Activated T-cell treated with anti-CD3 and anti-CD28 coated beads, Interleukin-2, amount 50 U/mL, for 1 hour (primary cell): ENCODE data around the gene CRHR2.
"Not testable (repeated sequence)": the region's sequence is repeated elsewhere in the genome, so short reads cannot be mapped to it uniquely, and the experiment has no call there.

Experiments
- DNase-seq: peaks from one replicate; pipeline ENCODE4 v3.0.0-alpha.2; 2020

Gene CRHR2

DNA sequence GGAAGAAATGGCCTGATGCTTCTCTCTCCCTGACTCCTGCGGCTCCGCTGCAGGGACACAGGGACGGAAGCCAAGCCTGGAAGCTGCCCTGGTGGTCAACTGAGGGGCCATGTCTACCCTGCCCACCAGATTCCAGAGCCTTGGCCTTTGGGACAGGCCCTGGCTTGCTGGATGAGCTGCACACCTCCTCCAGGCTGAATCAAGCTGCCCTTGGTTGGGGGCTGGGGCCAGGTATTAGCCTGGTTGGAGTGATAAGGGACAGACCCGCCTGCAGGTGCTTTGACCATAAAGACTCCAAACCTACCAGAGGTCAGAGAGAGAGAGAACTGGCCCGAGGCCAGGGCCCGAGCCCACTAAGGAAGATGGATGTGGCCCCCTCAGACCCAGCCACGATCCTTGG is 30.1 kb downstream of the CRHR2 start:
- no peak for DNase-seq

DNA sequence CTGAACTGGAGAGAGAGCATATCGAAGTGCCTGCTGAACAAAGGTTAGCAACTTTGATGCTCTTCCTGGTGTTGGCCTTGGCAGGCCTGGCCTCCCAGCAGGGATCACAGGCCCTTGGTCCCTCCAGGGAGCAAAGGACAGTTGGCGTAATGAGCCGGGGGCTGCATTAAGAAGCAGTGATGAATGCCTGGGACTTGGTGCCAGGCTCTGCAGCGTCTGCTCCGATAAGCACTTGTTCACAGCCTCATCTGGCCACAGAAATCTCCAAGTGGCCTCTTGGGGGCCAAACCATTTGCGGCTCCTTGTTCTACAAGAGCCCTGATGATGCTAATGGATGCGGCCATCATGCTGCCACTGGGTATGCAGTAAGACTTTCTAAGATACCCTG is 31.8 kb downstream of the CRHR2 start:
- DNase-seq: no peak

DNA sequence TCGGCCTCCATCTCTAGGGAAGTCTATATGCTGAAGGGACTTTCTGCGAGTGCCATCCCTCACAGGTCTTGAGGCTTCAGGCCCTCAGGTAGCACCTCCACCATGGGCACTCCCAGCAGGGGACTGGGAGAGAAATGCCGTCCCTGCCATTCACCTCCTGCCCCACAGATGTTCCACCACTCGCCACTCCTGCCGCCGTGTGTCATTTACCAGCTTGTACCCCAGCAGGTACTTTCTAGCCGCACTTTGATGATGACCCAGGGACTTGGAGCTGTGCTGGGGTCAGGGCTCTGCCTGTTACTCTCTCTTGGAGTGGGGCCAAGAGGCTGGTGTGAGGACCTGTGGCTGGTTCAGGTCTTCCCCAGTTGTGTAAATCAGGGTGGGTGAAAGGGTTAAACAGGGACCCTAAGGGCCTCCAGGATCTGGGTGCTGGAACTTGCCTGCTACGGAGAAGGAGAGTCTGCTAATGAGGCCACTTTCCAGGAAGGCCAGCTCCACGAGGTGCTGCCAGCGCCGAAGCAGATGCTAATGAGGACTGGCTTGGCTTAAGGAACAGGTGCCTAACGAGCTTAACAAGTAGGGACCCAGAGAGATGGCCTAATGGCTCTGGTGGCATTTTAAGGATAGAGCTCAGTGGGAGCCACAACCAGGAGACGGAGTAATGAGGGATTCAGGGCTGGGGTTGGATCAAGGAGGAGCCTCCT is 32.4 kb downstream of the CRHR2 start:
- DNase-seq: no peak

DNA sequence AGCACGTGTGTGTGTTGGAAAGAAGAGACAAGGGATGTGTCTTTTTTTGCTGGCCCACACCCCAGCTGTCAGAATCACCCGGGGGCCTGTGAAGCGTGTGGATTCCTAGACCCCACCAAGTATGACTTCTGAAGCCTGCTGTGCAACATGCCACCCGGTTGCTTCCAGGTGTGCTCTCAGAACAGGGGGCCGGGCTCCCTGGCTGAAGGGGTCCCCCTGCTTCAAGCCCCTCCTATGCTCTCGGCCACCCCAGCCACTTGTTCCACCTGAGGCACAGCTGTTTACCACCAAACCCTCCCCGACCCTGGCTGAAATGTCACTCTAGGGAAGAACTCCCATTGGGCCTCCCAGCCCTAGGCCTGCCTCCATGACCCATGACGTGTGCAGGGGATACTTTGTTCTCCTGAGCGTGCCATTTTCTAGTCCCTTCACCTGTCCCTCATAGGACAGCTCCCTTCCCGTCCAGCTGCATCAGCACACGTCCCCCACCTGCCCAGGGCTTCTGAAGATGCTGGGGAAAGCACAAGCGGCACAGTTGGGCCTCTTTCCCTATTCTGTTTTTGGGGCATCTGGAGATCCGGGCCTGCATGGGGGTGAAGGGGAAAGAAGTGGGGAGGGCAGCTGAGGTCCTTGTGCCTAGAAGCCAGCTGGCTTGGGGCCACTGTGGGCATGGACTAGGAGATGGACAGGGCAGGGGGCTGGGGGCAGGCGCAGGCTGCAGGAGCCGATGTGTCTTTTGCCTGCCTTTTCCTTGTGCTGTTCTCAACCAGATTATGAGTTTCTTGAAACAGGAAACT is 33.3 kb downstream of the CRHR2 start:
- DNase-seq: no peak

DNA sequence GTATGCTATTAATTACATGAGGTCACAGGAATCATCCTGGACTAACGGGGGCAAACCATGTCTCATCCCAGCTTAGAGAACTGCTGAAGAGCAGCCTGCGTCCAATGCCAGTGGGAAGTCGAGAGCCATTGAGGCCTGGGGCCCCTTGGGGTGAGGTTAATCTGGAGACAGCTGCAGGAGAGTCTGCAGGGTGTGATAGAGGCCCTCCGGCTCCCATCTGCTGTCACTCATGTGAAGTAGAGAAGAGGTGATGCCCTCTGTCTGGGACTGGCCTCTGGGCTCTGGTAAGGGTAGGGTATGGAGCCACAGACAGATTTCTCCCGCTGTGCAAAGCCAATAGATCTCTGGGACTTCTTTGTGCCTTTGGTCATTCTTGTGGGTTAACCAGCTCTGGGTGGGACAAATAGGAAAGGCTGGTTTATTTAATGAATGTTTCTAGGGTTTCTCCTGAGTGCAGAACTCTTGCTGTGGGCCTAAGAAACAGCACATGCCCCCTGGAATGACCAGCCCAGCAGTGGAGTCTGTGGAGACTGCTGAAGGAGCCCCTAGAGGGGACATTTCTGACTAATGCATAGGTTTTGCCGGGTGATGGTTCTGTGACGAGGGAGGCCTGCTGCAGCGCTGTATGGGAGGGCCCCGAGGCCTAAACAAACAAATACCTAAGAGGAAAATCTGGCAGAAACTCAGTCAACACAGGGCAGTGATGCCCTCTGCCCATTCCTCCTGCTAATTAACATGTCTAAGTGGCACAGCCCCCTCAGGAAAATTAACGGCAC is 34.5 kb downstream of the CRHR2 start:
- no peak for DNase-seq

DNA sequence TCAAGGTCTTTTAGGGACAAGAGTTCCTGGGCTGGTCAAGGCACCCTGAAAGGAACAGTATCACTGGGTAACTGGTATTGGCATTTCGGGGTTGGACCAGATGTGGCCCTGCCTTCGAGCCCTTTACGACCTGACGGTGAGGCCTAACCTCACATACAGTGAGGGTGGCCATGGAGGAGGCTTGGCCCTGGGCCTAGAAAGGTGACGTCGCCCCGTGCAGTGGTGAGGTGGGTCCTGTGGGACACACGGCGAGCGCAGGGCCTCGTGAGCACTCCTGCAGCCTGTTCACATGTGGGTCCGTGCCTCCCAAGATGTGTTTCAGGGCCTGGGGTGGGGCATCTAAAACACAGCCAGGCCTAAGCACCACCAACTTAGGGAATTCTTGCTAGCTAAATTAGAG is 36.1 kb downstream of the CRHR2 start:
- no peak for DNase-seq

DNA sequence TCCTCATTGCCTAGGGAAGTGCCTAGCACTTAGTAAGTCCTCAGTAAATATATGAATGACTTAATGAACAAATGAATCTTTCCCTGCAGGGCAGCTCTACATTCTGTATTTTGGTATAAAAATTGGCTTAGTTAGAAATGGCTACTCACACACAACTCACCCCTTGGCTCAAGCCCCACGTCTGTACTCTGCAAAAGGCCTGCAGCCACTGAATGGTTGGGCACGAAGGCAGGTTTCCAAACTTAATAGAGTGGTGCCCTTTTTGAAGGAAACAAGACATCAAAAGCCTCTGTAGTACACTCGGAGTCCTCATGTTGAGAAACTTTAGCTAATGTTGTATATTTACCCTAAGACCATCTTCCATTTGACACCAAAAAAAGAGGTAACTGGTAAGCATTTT is 36.6 kb downstream of the CRHR2 start:
- DNase-seq: no peak

DNA sequence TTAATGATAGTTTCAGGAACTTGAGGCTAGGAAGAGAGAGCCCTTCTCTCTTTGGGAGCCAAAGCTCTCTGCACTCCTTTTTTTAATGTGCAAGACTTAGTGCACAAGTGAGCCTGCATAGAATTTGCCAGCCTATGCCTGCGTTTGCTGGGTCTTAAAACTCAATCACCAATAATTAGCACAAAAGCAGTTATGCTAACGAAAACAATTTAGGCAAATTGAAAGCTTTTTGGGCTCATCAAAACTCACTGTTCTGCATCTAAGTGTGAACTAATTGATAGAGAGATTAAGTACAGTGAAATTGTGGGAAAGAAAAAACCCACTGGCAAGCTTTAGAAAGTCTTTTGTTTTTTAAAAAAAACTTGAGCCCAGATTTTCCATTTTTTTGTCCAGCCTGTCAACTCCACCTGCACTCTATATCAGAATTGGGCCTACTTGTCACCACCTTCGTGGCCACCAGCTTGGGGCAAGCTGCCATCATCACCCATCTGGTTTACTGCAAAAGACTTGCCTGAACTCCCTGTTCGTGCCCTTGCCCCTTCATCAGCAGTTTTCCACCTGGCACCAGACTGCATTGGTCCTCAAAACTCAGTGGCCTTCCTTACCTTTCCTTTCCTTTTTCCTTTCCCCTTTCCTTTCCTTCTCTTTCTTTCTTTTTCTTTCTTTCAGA is 37.8 kb downstream of the CRHR2 start:
- DNase-seq: no peak

DNA sequence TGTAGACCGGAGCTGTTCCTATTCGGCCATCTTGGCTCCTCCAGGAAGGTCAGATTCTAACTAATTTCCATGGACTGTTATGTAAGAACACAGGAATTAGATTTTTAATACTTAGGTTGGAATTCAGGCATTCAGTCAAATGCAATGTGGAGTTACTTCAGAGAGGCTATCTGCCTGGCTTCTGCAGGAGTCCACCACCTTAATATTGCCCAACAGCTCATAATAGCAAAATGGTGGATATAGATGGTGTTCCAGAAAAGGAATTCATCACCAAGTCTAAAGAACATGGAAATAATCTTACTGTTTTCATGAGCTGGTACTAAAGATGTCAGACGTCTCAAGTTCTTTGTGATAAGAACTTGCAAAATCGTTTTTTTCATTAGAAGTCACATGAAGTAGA is 39.5 kb downstream of the CRHR2 start:
- no peak for DNase-seq

DNA sequence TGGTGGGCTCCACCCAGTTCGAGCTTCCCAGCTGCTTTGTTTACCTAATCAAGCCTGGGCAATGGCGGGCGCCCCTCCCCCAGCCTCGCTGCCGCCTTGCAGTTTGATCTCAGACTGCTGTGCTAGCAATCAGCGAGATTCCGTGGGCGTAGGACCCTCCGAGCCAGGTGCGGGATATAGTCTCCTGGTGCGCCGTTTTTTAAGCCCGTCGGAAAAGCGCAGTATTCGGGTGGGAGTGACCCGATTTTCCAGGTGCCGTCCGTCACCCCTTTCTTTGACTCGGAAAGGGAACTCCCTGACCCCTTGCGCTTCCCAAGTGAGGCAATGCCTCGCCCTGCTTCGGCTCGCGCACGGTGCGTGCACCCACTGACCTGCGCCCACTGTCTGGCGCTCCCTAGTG is 39.9 kb downstream of the CRHR2 start:
- not testable (repeated sequence) for DNase-seq

DNA sequence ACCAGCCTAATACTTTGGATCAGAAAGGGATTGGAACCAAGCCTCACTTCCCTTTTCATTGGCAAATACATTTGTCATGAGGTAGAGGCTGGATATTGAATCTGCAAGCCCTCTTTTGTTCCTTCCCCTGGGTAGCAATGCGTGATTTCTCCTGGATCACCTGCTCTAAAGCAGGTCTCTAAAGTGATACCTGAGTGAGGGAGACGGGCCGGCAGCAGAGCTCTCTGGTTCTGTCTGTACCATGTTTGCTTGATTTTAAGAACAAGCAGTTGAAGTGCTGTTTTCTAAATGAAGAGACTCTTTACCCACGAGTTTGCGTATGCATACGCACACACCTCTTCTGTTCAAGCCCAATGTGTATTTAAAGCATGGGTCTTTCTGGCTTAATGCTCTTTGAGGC is 46.5 kb downstream of the CRHR2 start:
- no peak for DNase-seq

DNA sequence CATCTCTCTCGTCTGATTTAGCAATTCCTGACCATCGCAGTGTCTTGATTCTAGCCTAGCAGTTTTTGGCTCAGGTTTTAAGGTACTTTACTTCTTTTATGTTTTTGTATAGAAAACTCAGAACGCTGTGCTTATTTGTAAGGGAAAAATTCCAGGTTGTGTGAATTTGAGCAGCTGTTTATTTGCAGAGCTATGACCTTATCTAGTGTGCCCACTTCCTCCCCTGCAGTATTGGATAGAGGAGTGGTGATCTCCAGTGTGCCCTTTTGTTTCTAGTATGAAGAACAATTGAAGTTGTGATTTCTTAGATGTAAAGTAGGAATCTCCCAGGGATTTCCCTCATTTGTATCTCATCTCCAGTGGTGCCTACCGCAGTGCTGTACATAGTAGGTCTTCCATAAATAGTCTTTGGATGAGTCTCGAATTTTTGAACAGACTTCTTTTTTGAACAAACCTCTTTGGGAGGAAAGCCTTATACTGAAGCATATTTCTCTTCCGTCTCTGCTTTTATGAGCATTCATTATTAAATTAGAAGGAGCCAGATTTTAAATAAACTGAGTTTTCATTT is 47.5 kb downstream of the CRHR2 start:
- DNase-seq: no peak

DNA sequence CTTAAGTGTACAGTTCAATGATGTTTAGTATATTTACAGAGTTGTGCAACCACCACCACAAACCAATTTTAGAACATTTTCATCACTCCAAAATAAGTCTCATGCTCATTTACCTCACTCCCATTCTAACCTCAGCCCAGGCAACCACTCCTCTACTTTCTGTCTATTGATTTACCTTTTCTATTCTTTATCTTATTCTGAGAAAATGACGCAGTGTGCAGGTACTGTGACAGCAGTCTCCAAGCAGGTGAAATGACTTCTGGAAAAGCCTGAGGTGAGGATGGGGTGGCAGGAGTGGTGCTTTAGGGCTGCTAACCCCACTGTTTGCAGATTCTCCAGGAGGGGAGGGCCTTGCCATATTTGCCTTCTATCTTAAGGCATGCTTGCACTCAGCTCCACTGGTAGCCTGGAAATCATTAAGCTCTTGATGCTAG is 48.0 kb downstream of the CRHR2 start:
- DNase-seq: no peak

DNA sequence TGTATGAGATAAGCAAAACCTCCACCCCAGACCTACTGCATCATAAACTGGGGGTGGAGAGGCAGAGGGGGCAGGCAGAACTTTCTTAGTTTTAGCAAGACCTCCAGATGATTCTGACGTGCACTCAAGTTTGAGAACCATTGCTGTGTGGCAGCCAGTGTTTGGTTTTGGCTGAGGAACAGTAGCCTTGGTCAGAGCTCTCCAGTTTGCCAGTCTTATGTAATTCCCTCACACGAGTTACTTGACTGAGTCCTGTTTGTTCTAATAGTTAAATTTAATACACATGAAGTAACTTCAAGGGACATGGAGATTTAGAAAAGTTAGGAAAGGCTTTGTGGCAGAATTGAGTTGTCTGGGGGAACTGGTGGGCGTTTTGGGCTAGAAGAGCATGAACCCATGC is 49.0 kb downstream of the CRHR2 start:
- DNase-seq: no peak

DNA sequence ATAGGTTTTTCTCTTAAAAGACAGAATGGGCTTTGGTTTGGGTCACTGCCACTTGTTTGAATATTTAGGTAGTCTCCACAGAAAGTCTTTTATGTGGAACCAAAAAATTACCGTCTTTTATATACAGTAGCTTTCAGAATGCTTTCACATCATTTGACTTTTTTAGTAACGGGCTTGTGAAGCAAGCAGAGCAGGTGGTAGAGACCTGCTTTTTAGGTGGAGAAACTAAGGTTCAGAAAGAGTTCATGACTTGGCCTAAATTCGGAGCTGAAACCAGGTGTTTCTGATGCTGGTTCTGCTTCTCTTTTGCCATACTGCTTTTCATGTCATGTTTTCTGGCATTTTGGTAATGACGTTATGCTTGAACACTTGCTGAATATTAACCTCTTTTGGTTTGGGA is 51.3 kb downstream of the CRHR2 start:
- DNase-seq: no peak

DNA sequence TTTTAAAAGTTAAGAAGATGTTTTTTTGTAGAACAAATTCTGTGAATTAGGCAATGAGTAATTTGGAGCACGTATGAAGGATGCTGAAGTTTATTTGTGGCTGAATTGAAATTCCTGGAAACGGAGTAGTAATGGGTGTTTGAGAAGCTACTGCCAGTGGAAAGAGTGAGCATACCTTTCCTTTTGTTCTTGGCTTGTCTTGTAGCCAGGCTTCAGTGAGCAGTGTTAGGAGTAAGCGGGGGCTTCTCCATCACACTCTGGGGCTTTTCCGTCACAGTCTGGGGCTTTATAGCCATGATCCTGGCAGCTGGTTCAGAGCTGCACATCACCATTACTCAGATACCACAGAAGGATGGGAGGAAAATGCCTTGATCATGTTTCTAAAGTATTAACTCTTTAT is 55.2 kb downstream of the CRHR2 start:
- DNase-seq: no peak

DNA sequence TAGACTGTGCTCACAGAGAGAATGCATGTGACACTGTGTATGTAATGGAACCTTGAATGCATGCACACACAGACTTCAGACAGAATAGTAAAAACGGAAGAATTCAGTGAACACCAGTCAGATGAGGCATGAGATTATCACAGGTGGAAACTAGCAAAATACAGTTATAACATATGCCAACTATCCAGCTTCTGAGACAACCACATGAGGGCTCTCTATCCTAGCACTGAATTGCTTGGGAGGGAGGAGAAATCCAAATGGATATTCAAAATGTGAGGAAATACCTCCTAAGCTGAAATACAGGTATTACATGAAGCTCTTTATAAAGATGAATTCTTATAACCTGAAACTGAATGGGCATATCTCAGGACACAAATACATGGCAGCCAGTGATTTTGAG is 57.0 kb downstream of the CRHR2 start:
- DNase-seq: no peak

DNA sequence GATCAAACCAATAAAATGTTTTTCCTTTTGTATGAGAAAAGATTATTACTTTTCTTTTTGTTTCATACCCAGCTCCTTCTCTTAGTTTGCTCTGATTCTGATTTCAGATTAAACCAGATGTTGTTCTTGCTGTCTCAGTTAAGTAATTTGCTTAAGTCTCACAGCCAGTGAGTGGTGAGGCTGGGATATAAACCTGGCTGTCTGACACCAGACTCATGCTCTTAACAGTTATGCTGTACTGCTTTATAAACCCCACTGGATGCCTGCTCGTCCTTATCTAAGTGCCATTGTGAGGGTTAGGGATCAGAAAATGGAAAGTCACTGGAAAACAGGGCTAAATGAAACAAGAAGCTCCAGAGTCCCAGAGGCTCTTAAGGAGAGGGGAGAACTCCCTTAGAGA is 63.3 kb downstream of the CRHR2 start:
- no peak for DNase-seq

DNA sequence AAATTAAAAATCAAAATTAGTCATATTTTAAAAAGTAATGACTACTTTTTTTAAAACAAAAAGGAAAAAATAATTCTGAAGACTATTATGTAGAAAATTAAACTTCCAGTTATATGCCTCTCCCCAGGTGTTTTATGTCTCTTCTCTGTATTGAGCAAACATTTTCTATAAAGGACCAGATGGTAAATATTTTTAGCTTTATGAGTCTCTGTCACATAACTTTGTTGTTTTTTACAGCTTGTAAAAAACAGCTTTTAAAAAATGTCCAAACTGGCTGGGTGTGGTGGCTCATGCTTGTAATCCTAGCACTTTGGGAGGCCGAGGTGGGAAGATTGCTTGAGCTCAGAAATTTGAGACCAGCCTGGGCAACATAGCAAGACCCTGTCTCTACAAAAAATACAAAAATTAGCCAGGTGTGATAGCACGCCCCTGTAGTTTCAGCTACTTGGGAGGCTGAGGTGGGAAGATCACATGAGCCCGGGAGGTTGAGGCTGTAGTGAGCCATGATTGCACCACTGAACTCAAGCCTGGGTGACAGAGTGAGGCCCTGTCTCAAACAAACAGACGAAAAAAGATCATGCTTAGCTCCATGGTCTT is 64.1 kb downstream of the CRHR2 start:
- no peak for DNase-seq

DNA sequence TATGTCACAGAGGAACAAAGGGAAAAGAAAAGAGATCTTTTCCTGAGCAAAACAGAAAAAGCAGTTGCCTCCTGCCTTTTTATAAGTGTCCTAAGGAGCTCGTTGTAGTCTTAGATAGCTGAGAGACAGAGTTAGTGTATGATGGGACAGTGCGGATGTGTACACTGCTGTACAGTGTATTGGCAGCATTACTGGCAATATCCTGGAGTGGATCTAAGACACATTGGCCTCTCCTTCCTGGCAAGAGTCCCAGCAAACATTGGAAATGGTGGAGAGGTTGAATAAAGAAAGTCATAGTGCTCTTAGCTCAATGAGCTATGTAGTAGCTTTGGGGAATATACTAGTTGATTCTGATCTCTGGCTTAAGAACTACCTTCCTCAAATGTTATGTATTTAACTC is 64.9 kb downstream of the CRHR2 start:
- no peak for DNase-seq

DNA sequence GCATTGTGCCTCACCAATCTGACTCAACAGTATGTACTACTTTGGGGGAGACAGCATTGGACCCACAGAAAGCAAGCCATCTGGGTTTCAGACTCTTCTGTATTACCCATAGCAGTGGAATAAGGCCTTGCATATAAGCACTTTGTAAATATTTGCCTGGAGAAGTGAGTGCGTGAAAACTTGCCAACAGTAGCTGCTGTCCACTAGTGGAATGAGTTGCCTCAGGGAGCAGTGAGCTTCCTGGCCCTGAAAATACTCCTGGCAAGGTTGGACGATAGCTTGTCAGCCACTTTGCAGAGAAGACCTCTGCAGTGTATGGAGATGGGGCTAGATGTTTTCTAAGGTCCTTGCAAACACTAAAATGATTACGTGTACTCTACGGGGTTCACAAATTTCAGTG is 65.9 kb downstream of the CRHR2 start:
- no peak for DNase-seq
